GM12892 (cell line): ENCODE data around the gene ABLIM2.

ENCODE experiments used
- POLR2AphosphoS5 ChIP-seq: IDR thresholded peaks from 2 replicates; pipeline ENCODE4 v1.6.1; 2011; ENCODE audit warnings: low read depth, low read length, control low read depth
- TAF1 ChIP-seq: IDR thresholded peaks from 2 replicates; pipeline ENCODE4 v1.6.1; 2011; ENCODE audit warnings: low read depth, mild to moderate bottlenecking, control low read depth, low read length, borderline replicate concordance

DNA sequence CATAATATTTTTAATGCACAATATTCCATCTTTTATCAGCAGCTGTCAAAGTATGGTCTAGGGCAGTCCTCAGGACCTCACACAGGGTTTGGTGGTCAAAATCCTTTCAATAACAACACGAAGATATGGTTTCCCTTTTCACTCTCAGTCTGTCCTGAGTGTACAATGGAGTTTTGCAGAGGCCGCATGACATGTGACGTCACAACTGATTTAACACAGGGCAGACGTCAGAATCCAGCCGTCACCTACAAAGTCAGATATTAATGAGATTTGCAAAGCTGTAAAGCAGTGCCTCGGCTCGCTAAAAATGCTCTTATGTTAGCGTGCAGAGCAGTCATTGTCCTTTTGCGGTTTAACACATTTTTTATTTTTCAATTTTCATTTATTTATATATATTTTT, 12.5 kb downstream of the ABLIM2 start:
- TF ChIP-seq POLR2AphosphoS5 = no peak
- TF ChIP-seq TAF1 = no peak
